Renal pelvis (tissue), 4 donors: ENCODE data around the gene RHBDD3. TPM values are rescaled to one million over a fixed set of nuclear protein-coding genes. Genes with fewer than 3 reads are reported as not detected.

Experiments
- DNase-seq: peaks from one replicate; pipeline ENCODE4 v3.0.0-alpha.2; 2013
- polyA plus RNA-seq, 3 donors: library from polyadenylated mRNA; unstranded; fragments of 120-200 nt; gene quantifications; one replicate each; pipeline ENCODE4 v1.2.1, GENCODE V29; 2013; ENCODE audit not compliant: insufficient read length in 3 of 3

RHBDD3 gene
- polyA plus RNA-seq, 3 donors = 31.0 to 39.2 (median 31.6) TPM

GRCh38 chr22:29275819-29276565 lies 8.2 kb upstream of the RHBDD3 start:
- DNase-seq = no peak

GRCh38 chr22:29275167-29275566 lies 7.4 kb upstream of the RHBDD3 start:
- no peak for DNase-seq

GRCh38 chr22:29272624-29273023 lies 4.8 kb upstream of the RHBDD3 start:
- no peak for DNase-seq

GRCh38 chr22:29270475-29271271 lies 2.9 kb upstream of the RHBDD3 start:
- DNase-seq = no peak

- no peak for DNase-seq
These were observed 2.1 kb upstream of the RHBDD3 start for GRCh38 chr22:29269731-29270474.

- no peak for DNase-seq
These were observed 1.4 kb upstream of the RHBDD3 start for GRCh38 chr22:29269230-29269604.

GRCh38 chr22:29268511-29269229 lies 889 bp upstream of the RHBDD3 start:
- DNase-seq = peak; percentile 35

- no peak for DNase-seq
These were observed 321 bp downstream of the RHBDD3 start for GRCh38 chr22:29267462-29267857.

- no peak for DNase-seq
These were observed 968 bp downstream of the RHBDD3 start for GRCh38 chr22:29266564-29267461.

- no peak for DNase-seq
These were observed 1.9 kb downstream of the RHBDD3 start for GRCh38 chr22:29265929-29266328.

- no peak for DNase-seq
These were observed 2.5 kb downstream of the RHBDD3 start for GRCh38 chr22:29265305-29265704.

- no peak for DNase-seq
These were observed 3.9 kb downstream of the RHBDD3 start for GRCh38 chr22:29263791-29264276.

GRCh38 chr22:29260601-29261315 lies 7.0 kb downstream of the RHBDD3 start:
- no peak for DNase-seq

- DNase-seq = no peak
These were observed 7.7 kb downstream of the RHBDD3 start for GRCh38 chr22:29260031-29260560.

- no peak for DNase-seq
These were observed 8.4 kb downstream of the RHBDD3 start for GRCh38 chr22:29259253-29259899.

- no peak for DNase-seq
These were observed 9.2 kb downstream of the RHBDD3 start for GRCh38 chr22:29258407-29259252.

- no peak for DNase-seq
These were observed 10.0 kb downstream of the RHBDD3 start for GRCh38 chr22:29257751-29258181.
